Endothelial cell of umbilical vein (primary cell): ENCODE results near the gene KCNJ5.

Experiments
- EZH2 ChIP-seq: IDR thresholded peaks from 2 replicates; pipeline ENCODE4 v1.6.1; 2012; ENCODE audit warnings: borderline replicate concordance, low read depth, mild to moderate bottlenecking, moderate library complexity, low read length, inconsistent platforms; ENCODE audit not compliant: severe bottlenecking
- FOS ChIP-seq: IDR thresholded peaks from 2 replicates; pipeline ENCODE4 v1.6.1; 2011; ENCODE audit warnings: mild to moderate bottlenecking, low read length, moderate library complexity, borderline replicate concordance; ENCODE audit not compliant: insufficient read depth
- MYC ChIP-seq: IDR thresholded peaks from one replicate; pipeline ENCODE4 v1.6.1; 2011; ENCODE audit warnings: mild to moderate bottlenecking, low read depth, low read length
- POLR2A ChIP-seq: IDR thresholded peaks from 2 replicates; pipeline ENCODE4 v1.6.1; 2012; ENCODE audit warnings: low read depth, mild to moderate bottlenecking, control low read depth, low read length
- TF ChIP-seq, protein P1 (sequence below), 2 donors: IDR thresholded peaks; 1 replicate in 1 of 2; 2 replicates in 1 of 2; pipeline ENCODE4 v1.5.1; 2011; ENCODE audit warnings: low read length in 2 of 2, mild to moderate bottlenecking in 2 of 2, moderate library complexity in 2 of 2, control low read depth in 1 of 2, inconsistent platforms in 1 of 2, low read depth in 1 of 2; ENCODE audit not compliant: insufficient read depth in 1 of 2; ENCODE audit errors: extremely low read depth in 1 of 2

DNA sequence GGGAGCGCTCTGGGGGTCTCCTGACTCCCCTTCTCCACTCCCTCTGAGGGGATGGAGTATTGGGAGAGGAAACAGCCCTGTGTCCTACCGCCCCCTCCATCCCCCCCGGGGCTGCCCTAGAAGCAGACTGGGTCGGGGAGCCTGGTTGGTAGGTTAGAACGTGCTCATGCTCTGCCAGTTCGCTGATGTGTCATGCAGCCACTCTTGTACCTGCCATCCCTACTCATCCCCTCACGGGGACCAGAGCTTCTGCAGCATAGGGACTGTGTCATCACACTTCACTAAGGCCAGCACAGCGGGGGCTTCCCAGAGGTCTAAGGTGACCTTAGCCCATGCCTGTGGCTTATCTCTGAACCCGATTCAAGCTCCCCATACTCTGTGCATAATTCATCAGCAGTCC lies 28.8 kb upstream of the KCNJ5 start:
- TF ChIP-seq, protein P1, sequence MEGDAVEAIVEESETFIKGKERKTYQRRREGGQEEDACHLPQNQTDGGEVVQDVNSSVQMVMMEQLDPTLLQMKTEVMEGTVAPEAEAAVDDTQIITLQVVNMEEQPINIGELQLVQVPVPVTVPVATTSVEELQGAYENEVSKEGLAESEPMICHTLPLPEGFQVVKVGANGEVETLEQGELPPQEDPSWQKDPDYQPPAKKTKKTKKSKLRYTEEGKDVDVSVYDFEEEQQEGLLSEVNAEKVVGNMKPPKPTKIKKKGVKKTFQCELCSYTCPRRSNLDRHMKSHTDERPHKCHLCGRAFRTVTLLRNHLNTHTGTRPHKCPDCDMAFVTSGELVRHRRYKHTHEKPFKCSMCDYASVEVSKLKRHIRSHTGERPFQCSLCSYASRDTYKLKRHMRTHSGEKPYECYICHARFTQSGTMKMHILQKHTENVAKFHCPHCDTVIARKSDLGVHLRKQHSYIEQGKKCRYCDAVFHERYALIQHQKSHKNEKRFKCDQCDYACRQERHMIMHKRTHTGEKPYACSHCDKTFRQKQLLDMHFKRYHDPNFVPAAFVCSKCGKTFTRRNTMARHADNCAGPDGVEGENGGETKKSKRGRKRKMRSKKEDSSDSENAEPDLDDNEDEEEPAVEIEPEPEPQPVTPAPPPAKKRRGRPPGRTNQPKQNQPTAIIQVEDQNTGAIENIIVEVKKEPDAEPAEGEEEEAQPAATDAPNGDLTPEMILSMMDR (IDR thresholded peaks at IDR 0.05; ENCODE audit: extremely low read depth in 1 of 2, insufficient read depth in 1 of 2, low read depth in 1 of 2, low read length in 2 of 2) = no peak
- TF ChIP-seq MYC = no peak
- TF ChIP-seq POLR2A = no peak
- no peak for TF ChIP-seq FOS
- no peak for TF ChIP-seq EZH2
